HepG2 (cell line): Measurements from ENCODE around the gene GRAMD1A. TPM values are rescaled to one million over a fixed set of nuclear protein-coding genes. Genes with fewer than 3 reads are reported as not detected.

Experiments used
- ATF7 ChIP-seq, 2 experiments: fragments of 450-650 bp in 1 of 2; sonication (generic) in 1 of 2; formaldehyde crosslinking in 1 of 2; IDR thresholded peaks; 2 replicates each; pipeline versions ENCODE4 v1.4.0 to v1.6.1; 2016 to 2020; ENCODE audit warnings: antibody characterized with exemption in 1 of 2, mild to moderate bottlenecking in 1 of 2, missing genetic modification reagents in 1 of 2
- CEBPB ChIP-seq: IDR thresholded peaks from 2 replicates; pipeline ENCODE4 v1.6.1; 2011; ENCODE audit warnings: low read depth, low read length, improper control_type of control experiment, borderline replicate concordance
- HNRNPLL ChIP-seq: fragments of 200-400 bp; formaldehyde crosslinking; IDR thresholded peaks from 2 replicates; pipeline ENCODE4 v1.6.1; 2017; ENCODE audit warnings: mild to moderate bottlenecking, low read depth, low read length; ENCODE audit not compliant: poor library complexity, severe bottlenecking
- IKZF1 ChIP-seq: fragments of 450-650 bp; IDR thresholded peaks from 2 replicates; pipeline ENCODE4 v1.7.1; 2016
- KMT2B ChIP-seq: IDR thresholded peaks from 2 replicates; pipeline ENCODE4 v1.6.1; 2016; ENCODE audit warnings: missing genetic modification reagents, missing compliant biosample characterization
- SNAPC4 ChIP-seq: sonication (generic); formaldehyde crosslinking; IDR thresholded peaks from 2 replicates; pipeline ENCODE4 v1.4.0; 2020; ENCODE audit warnings: mild to moderate bottlenecking, missing genetic modification reagents
- SOX6 ChIP-seq, 2 experiments: fragments of 450-650 bp in 1 of 2; sonication (generic) in 1 of 2; formaldehyde crosslinking in 1 of 2; IDR thresholded peaks; 2 replicates each; pipeline versions ENCODE4 v1.4.0 to v1.6.1; 2017 to 2020; ENCODE audit warnings: antibody characterized with exemption in 1 of 2, mild to moderate bottlenecking in 1 of 2, missing genetic modification reagents in 1 of 2
- ZFY ChIP-seq: sonication (generic); formaldehyde crosslinking; IDR thresholded peaks from 2 replicates; pipeline ENCODE4 v1.4.0; 2020; ENCODE audit warnings: missing genetic modification reagents
- ZHX2 ChIP-seq, 2 experiments: sonication (generic) in 1 of 2; formaldehyde crosslinking in 1 of 2; IDR thresholded peaks; 2 replicates each; pipeline versions ENCODE4 v1.6.1 to v1.9.0; 2014 to 2022; ENCODE audit warnings: antibody characterized with exemption in 1 of 2, borderline replicate concordance in 1 of 2, inconsistent platforms in 1 of 2, low read depth in 1 of 2, missing genetic modification reagents in 1 of 2
- ZNF503 ChIP-seq: sonication (generic); formaldehyde crosslinking; IDR thresholded peaks from 2 replicates; pipeline ENCODE4 v1.4.0; 2020; ENCODE audit warnings: missing genetic modification reagents
- ZNF572 ChIP-seq: sonication (generic); formaldehyde crosslinking; IDR thresholded peaks from 2 replicates; pipeline ENCODE4 v1.5.1; 2020; ENCODE audit warnings: mild to moderate bottlenecking, missing genetic modification reagents
- polyA plus RNA-seq, 8 experiments: library from polyadenylated mRNA; depleted of rRNA in 3 of 8; stranded (reverse) in 7 of 8; unstranded in 1 of 8; fragments of >200 nt; fragmentation: Illumina TruSeq in 4 of 8; extraction: Trizol in 4 of 8; gene quantifications; 2 replicates each; pipeline versions ENCODE4 v1.2.1 to v1.2.3, GENCODE V29; 2011 to 2016; ENCODE audit warnings: low read depth in 4 of 8, missing spikeins in 1 of 8, mixed read lengths in 1 of 8; ENCODE audit not compliant: insufficient read depth in 1 of 8
- total RNA-seq, 5 experiments: library from RNA; depleted of rRNA; stranded (reverse); fragments of >200 nt; fragmentation: Illumina TruSeq; extraction: Trizol; gene quantifications; 2 replicates each; pipeline ENCODE4 v1.2.3, GENCODE V29; 2016; ENCODE audit warnings: low read depth in 1 of 5

The GRAMD1A gene
- total and polyA plus RNA-seq, 2 of the 13 experiments (the other 11 are each of a cell fraction or from before 2014, with no cell fraction given), result 14.7 to 181 TPM

GRCh38 chr19:34963573-34964406, 36.3 kb upstream of the GRAMD1A start, which contains the start of gene ZNF792 (continued):
- TF ChIP-seq SNAPC4 (0 out of 2 replicates have a peak, but pooled peaks have one; percentile 32), IKZF1 (no peak), ATF7 (IDR thresholded peaks at IDR 0.05) (no peak), ATF7 (CRISPR knock-in tag; IDR thresholded peaks at IDR 0.05) (no peak), ZFY (peak; percentile 81), SOX6 (IDR thresholded peaks at IDR 0.05) (no peak), SOX6 (CRISPR knock-in tag; IDR thresholded peaks at IDR 0.05) (peak; percentile 31; the same call in 1 of the 2 replicates), ZHX2 (IDR thresholded peaks at IDR 0.05; ENCODE audit: low read depth) (no peak), ZHX2 (CRISPR knock-in tag; IDR thresholded peaks at IDR 0.05; ENCODE audit: borderline replicate concordance) (no peak), ZNF503 (peak; percentile 62; the same call in 1 of the 2 replicates), KMT2B (CRISPR knock-in tag) (peak; percentile 55), HNRNPLL (peak; percentile 21), CEBPB (no peak), ZNF572 (CRISPR knock-in tag) (no peak)
